Raji (cell line): ENCODE results near the gene GCAT.

Source experiments
- POLR2A ChIP-seq: IDR thresholded peaks from 2 replicates; pipeline ENCODE4 v1.6.1; 2011; ENCODE audit warnings: low read depth, low read length, control low read depth; ENCODE audit not compliant: insufficient read depth

The GCAT gene

DNA sequence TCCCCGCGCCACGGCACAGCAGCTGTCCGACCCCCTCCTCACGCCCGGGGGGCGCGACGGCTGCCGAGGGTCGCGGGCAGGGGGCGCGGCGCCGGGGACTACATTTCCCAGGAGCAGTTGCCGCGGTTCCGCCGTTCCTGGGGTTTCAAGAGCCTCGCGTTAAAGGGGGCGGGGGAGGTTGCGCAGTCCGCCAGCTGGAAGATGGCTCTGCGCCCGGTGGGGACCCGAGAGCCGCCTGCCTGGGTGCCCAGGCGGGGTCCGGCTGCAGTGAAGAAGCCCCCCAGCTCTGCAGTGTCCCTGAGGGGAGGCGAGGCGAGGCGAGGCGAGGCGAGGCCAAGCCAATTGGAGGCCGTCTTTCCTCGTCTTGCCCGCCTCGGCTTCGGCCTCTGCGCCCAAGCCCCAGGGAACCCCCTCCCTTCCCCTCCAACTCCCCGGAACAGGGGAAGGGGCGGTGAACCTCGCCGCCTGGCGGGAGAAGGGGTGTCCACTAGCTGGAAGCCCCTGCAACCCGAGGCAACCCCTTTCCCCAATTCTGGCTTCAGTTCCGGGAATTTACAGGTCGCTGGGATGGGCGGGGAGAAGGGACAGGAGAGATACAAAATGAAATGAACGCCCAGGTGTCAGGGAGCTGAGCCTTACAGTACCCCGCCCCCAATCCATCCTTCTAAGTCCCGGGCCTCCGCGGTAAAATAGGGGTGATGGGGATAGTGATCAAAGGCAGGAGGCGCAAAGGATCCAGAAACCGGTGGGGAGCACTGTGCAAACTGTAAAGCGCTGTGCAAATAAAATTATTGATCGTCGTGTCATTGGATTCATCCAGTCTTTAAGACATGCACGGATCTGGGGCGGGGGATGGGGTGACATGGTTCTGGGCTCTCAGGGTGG is 5.2 kb upstream of the GCAT start:
- no peak for TF ChIP-seq POLR2A

DNA sequence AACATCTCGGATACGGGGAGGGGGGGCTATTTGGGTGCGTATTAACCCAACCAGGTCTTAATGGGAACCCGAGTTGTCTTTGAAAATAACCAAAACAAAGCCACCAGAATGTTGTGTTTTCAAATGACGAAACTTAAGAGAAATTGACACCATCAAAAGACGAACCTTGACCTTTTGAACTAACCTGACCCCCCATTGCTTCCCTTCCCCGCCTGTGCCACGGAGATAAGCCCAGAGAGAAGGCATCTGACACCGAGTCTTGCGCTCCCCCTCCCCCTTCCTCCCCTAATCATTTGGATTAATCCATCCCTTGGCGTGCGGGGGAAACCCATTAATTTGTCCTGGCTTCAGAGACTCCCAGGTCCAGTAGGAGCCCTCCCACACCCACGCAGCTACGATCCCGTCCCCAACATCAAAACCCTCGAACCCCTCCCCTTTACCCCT is 4.5 kb upstream of the GCAT start:
- TF ChIP-seq POLR2A = no peak

DNA sequence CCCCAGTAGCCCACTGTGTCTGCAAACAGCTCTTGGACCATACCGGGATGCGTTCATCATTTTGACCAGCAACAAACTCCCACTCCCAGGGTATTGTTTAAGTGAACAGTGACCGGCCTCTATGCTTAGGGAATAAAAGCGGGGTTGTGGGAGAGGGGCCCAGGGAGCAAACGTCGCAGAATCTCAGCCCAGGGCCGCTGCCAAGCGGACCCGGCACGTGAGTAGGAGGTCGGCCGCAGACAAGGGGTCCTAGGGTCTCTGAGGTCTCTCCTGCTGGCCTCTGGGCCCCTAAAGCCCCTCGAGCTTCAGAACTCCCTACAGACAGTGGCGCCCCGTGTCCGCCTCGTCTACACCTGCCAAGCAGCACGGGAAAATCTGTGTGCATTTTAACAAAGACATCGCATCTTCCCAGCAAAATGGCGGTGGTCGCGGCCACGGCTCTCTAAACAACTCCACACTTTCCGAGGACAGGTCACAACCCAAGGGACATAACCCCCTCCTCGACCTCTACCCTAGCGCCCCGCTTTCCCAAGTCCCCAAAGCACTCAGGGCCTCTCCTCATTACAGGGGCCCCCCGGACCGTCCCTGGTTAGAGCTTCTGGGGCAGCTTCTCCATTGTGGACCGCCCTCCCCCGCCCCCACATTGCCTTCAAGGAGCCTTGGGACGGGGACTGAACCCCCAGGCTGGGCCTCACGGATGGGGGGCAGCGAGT is 3.9 kb upstream of the GCAT start:
- no peak for TF ChIP-seq POLR2A

DNA sequence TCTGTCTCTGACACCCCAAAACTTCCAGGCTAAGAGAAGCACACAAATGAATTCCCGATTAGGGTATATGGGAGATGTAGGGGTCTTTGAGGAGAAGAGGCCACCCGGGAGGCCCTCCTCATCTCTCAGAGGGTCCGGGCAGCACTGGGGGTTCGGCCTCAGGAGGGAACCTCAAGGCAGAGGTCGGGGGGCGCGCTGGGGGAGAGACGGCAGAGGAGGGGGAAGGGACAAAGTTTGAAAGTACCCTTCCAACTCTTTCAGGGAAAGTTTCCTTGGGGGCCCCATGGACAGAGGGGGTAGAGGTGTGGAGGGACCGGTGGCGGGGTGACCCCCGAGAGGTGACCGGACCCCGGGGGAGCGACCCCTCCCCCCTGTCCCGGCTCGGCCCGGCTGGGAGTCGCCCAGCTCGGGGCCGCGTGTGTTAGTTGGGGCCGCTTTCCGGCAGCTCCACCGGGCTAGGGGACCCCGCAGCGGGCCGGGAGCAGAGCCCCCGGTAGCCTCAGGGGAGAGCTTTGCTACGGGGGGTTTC is 3.3 kb upstream of the GCAT start:
- no peak for TF ChIP-seq POLR2A

DNA sequence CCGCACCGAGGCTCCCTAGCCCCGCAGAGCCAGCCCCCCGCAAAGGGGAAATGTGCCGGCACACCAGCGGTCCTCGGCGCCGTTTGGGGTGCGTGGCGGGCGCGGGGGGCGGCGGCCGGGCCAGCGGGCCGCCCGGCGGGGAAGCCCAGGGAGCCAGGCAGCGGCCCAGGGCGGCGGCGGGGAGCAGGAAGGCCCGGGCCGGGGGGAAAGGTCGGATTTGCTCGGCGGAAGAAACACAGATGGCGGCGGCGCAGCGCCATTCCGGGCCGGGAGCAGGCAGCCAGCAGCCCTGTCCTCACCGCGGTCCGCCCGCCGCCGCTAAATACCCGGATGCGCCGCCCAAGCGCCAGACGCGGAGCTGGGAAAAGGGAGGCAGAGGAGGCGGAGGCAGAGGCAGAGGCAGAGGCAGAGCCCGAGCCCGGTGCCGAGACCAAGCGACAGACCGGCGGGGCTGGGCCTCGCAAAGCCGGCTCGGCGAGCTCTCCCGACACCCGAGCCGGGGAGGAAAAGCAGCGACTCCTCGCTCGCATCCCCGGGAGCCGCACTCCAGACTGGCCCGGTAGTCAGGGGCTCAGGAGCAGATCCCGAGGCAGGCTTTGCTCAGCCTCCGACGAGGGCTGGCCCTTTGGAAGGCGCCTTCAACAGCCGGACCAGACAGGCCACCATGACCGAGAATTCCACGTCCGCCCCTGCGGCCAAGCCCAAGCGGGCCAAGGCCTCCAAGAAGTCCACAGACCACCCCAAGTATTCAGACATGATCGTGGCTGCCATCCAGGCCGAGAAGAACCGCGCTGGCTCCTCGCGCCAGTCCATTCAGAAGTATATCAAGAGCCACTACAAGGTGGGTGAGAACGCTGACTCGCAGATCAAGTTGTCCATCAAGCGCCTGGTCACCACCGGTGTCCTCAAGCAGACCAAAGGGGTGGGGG is 2.6 kb upstream of the GCAT start:
- TF ChIP-seq POLR2A = no peak

DNA sequence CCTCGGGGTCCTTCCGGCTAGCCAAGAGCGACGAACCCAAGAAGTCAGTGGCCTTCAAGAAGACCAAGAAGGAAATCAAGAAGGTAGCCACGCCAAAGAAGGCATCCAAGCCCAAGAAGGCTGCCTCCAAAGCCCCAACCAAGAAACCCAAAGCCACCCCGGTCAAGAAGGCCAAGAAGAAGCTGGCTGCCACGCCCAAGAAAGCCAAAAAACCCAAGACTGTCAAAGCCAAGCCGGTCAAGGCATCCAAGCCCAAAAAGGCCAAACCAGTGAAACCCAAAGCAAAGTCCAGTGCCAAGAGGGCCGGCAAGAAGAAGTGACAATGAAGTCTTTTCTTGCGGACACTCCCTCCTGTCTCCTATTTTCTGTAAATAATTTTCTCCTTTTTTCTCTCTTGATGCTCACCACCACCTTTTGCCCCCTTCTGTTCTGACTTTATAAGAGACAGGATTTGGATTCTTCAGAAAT is 1.9 kb upstream of the GCAT start:
- no peak for TF ChIP-seq POLR2A

DNA sequence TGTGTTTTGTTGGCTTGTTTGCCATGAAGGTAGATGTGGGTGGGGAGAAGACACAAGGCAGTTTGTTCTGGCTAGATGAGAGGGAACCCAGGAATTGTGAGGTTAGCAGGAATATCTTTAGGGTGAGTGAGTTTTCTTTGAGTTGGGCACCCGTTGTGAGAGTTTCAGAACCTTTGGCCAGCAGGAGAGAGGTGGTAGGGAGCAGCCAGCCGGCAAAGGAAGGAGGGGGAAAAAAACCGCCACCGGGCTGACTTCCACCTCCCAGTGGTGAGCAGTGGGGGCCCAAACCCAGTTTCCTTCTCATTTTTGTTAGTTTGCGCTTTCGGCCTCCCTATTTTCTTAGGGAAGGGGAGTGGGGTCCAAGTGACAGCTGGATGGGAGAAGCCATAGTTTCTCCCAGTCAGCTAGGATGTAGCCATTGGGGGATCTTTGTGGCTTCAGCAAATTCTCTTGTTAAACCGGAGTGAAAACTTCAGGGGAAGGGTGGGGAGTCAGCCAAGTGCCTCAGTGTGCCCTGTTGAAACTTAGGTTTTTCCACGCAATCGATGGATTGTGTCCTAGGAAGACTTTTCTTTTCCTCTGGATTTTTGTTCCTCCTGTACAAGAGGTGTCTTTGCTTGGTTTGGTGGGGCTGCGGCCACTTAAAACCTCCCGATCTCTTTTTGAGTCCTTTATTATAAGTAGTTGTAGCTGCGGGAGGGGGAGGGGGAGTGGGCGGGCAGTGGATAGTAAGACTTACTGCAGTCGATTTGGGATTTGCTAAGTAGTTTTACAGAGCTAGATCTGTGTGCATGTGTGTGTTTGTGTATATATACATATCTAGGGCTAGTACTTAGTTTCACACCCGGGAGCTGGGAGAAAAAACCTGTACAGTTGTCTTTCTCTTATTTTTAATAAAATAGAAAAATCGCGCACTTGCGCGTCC is 1.1 kb upstream of the GCAT start:
- TF ChIP-seq POLR2A = no peak

DNA sequence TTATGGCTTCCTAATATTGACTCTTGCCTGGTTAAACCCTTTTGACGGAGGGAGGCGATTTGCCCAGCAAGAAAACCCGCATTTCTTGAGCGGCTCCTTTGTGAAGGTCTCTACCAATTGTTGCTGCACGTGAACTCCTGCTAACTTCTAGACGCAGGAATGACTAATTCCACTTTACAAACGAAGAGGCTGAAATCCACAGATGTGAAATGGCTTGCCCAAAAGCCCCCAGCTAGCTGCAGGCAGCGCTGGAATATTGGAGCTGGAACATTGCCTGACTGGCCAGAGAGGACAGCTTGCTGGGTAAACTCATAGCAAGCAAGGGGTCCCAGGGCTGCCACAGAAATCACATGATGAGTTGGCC is 542 bp downstream of the GCAT start:
- TF ChIP-seq POLR2A = no peak

DNA sequence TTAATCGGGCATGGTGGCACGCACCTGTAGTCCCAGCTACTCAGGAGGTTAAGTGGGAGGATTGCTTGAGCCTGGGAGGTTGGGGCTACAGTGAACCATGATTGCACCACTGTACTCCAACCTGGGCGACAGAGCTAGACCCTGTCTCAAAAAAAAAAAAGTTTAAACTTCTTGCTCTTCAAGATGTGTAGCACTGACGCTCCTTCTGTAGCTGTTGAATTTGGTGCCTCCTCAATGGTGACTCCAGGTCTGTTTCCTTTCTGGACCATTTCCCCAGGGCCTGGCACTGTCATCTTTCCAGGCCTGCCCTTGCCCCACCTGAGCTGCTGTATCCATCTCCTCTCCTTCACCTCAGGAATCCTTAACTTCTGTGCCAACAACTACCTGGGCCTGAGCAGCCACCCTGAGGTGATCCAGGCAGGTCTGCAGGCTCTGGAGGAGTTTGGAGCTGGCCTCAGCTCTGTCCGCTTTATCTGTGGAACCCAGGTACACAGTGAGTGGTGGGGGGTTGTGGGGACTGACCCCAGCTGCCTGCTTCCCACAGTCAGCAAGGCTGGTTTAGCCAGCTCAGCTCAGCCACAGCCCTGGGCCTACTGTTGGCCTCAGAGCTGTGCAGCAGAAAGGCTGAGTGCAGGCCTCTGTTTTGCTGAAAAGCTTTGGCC is 2.1 kb downstream of the GCAT start:
- no peak for TF ChIP-seq POLR2A

DNA sequence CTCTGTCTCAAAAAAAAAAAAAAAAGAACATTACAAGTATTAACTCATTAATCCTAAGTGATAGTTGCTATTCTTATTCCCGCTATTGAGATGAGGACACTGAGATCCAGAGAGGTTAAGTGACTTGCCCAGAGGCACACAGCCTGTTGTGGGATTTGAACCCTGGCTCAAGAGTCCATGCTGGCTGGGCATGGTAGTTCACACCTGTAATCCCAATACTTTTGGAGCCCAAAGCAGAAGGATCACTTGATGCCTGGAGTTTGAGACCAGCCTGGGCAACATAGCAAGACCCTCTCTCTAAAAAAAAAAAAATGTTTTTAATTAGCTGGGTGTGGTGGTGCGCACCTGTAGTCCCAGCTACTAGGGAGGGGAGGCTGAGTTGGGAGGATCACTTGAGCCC is 4.1 kb downstream of the GCAT start:
- no peak for TF ChIP-seq POLR2A

DNA sequence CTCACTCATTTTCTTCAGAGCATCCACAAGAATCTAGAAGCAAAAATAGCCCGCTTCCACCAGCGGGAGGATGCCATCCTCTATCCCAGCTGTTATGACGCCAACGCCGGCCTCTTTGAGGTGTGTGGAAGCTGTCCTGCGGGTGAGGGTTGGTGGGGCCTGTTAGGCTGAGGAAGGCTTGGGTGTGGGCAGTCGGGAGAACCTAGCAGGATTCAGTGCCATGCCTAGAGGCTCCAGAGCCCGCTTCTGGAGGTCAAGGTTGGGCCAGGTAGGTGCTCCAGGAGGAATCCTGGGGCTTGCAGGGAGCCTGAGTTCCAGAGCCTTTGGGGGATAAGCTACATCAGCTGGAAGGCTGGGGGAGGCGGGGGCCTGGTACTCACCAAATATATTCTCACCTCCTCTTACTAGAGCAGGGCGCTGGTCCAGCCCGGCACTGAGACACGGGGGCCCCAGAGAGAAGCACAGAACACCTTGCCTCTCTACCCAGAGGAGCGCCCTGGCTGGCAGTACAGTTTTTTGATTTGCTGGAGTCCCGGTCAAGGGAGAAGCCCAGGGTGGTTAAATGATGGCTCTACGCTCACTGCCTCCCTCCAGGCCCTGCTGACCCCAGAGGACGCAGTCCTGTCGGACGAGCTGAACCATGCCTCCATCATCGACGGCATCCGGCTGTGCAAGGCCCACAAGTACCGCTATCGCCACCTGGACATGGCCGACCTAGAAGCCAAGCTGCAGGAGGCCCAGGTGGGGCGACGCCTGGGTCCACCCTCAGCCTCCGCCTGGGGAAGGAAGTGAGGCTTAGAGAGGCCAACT is 5.3 kb downstream of the GCAT start:
- TF ChIP-seq POLR2A = no peak

DNA sequence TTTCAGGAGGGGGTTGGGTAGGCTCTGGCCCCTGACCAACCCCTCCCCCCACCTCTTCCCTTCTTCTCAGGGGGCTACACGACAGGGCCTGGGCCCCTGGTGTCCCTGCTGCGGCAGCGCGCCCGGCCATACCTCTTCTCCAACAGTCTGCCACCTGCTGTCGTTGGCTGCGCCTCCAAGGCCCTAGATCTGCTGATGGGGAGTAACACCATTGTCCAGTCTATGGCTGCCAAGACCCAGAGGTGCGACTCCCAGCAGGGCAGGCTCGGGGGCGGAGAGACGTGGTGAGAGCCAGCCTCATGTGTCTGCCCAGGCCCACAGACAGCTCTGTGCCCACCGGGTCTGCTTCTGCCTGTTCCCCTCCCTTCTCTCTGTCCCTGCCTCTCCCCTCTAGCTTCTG is 7.9 kb downstream of the GCAT start:
- no peak for TF ChIP-seq POLR2A
